K562 (cell line): ENCODE measurements around the gene GRPR. TPM values are rescaled to one million over a fixed set of nuclear protein-coding genes. Genes with fewer than 3 reads are reported as not detected.
A peak's percentile ranks its signal among the peaks of the same experiment; 100 is the strongest.

ENCODE experiments used
- ATF1 ChIP-seq, 2 experiments: fragments of 450-650 bp in 1 of 2; IDR thresholded peaks; 2 replicates each; pipeline ENCODE4 v1.6.1; 2016; ENCODE audit warnings: missing compliant biosample characterization in 1 of 2, missing genetic modification characterization in 1 of 2
- BRD4 ChIP-seq: fragments of 200-600 bp; sonication (generic); IDR thresholded peaks from 2 replicates; pipeline ENCODE4 v1.6.1; 2017; ENCODE audit warnings: inconsistent platforms
- CREM ChIP-seq: IDR thresholded peaks from 2 replicates; pipeline ENCODE4 v1.6.1; 2014; ENCODE audit warnings: antibody characterized with exemption, low read depth
- MEF2A ChIP-seq: IDR thresholded peaks from 2 replicates; pipeline ENCODE4 v1.6.1; 2011; ENCODE audit warnings: low read depth, mild to moderate bottlenecking, low read length, moderate library complexity; ENCODE audit not compliant: control insufficient read depth
- RAD21 ChIP-seq, 2 experiments: fragments of 250-450 bp in 1 of 2; fragments of 450-650 bp in 1 of 2; sonication (Bioruptor Pico) in 1 of 2; formaldehyde crosslinking in 1 of 2; IDR thresholded peaks in 1 of 2; conservative IDR thresholded peaks in 1 of 2; 2 replicates each; pipeline versions ENCODE4 v1.4.0 to v1.8.0; 2020 to 2022; ENCODE audit warnings: mild to moderate bottlenecking in 2 of 2, moderate library complexity in 1 of 2
- RCOR1 ChIP-seq, 2 experiments: IDR thresholded peaks; 2 replicates each; pipeline ENCODE4 v1.6.1; 2012; ENCODE audit warnings: low read depth in 2 of 2, low read length in 2 of 2, borderline replicate concordance in 1 of 2, improper control_type of control experiment in 1 of 2
- SMC3 ChIP-seq: conservative IDR thresholded peaks from 2 replicates; pipeline ENCODE4 v1.6.1; 2011; ENCODE audit warnings: low read depth, low read length, improper control_type of control experiment; ENCODE audit not compliant: insufficient read depth
- TCF3 ChIP-seq: sonication (generic); formaldehyde crosslinking; IDR thresholded peaks from 2 replicates; pipeline ENCODE4 v1.4.0; 2020; ENCODE audit warnings: mild to moderate bottlenecking, missing genetic modification reagents
- ZNF239 ChIP-seq: fragments of 250-450 bp; sonication (Bioruptor Pico); IDR thresholded peaks from 2 replicates; pipeline ENCODE4 v1.4.0; 2020; ENCODE audit warnings: mild to moderate bottlenecking
- polyA plus RNA-seq, 8 experiments: library from polyadenylated mRNA; depleted of rRNA in 4 of 8; stranded (reverse) in 5 of 8; unstranded in 3 of 8; fragments of >200 nt; fragmentation: Nextera tagmentation in 2 of 8; fragmentation: Illumina TruSeq in 1 of 8; extraction: Ambion mirVana in 2 of 8; extraction: Trizol in 1 of 8; gene quantifications; 2 replicates each; pipeline versions ENCODE4 v1.2.1 to v1.2.3, GENCODE V29; 2011 to 2014; ENCODE audit warnings: inconsistent platforms in 1 of 8, missing spikeins in 1 of 8
- total RNA-seq, 7 experiments: library from RNA; depleted of rRNA in 6 of 7; stranded (reverse); fragments of >200 nt in 6 of 7; fragmentation: Illumina TruSeq in 2 of 7; extraction: Trizol in 2 of 7; gene quantifications; 2 replicates each; pipeline versions ENCODE4 v1.2.1 to v1.2.3, GENCODE V29; 2011 to 2021; ENCODE audit warnings: low replicate concordance in 1 of 7
- TF ChIP-seq, protein P1 (sequence below), 2 experiments: fragments of 450-650 bp; formaldehyde crosslinking in 1 of 2; IDR thresholded peaks; 2 replicates each; pipeline versions ENCODE4 v1.4.0 to v1.6.1; 2014 to 2020; ENCODE audit warnings: mild to moderate bottlenecking in 2 of 2, borderline replicate concordance in 1 of 2, low read depth in 1 of 2
- TF ChIP-seq, protein P2 (sequence below): sonication (generic); formaldehyde crosslinking; IDR thresholded peaks from 2 replicates; pipeline ENCODE4 v1.8.0; 2023; ENCODE audit warnings: mild to moderate bottlenecking, missing genetic modification reagents

The GRPR gene
- total and polyA plus RNA-seq, 9 of the 15 experiments (the other 6 are each of a cell fraction or from before 2014, with no cell fraction given) = 0.06 to 0.11 TPM; not detected in 7

DNA sequence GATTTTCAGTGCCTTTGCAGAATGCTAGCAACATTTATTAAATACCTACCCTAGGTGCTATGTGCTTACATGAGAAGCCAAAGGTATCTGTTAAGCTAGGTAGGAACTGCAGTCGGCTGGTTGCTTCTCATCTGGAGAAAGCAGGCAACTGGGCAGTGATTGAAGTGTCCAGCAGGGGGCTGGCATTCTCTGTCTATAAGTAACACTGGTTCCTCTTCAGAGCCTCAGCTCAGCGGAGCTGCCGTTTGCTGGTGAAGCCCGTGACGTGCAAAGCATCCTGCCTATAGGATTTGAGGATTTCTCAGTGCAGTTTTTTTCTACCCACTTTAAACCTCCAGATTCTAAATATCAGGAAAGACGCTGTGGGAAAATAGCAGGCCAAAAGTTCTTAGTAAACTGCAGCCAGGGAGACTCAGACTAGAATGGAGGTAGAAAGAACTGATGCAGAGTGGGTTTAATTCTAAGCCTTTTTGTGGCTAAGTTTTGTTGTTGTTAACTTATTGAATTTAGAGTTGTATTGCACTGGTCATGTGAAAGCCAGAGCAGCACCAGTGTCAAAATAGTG lies at the start of gene GRPR (continued):
- TF ChIP-seq ZNF239 (CRISPR knock-in tag) (no peak), BRD4 (no peak), TCF3 (CRISPR knock-in tag) (no peak), RAD21 (CRISPR knock-in tag; conservative IDR thresholded peaks at IDR 0.05 in 1 of 2, IDR thresholded peaks at IDR 0.05 in 1 of 2) (peak; percentile 63 to 80), RCOR1 (IDR thresholded peaks at IDR 0.05; ENCODE audit: borderline replicate concordance in 1 of 2, low read depth in 2 of 2, low read length in 2 of 2) (0 out of 4 replicates have a peak, but pooled peaks of 1 of the 2 experiments have one; percentile 17), MEF2A (no peak), SMC3 (peak; percentile 44), ATF1 (CRISPR knock-in tag; IDR thresholded peaks at IDR 0.05) (no peak), ATF1 (tag; IDR thresholded peaks at IDR 0.05) (peak; percentile 57; the same call in 1 of the 2 replicates), CREM (0 out of 2 replicates have a peak, but pooled peaks have one; percentile 19)
- TF ChIP-seq, protein P1, sequence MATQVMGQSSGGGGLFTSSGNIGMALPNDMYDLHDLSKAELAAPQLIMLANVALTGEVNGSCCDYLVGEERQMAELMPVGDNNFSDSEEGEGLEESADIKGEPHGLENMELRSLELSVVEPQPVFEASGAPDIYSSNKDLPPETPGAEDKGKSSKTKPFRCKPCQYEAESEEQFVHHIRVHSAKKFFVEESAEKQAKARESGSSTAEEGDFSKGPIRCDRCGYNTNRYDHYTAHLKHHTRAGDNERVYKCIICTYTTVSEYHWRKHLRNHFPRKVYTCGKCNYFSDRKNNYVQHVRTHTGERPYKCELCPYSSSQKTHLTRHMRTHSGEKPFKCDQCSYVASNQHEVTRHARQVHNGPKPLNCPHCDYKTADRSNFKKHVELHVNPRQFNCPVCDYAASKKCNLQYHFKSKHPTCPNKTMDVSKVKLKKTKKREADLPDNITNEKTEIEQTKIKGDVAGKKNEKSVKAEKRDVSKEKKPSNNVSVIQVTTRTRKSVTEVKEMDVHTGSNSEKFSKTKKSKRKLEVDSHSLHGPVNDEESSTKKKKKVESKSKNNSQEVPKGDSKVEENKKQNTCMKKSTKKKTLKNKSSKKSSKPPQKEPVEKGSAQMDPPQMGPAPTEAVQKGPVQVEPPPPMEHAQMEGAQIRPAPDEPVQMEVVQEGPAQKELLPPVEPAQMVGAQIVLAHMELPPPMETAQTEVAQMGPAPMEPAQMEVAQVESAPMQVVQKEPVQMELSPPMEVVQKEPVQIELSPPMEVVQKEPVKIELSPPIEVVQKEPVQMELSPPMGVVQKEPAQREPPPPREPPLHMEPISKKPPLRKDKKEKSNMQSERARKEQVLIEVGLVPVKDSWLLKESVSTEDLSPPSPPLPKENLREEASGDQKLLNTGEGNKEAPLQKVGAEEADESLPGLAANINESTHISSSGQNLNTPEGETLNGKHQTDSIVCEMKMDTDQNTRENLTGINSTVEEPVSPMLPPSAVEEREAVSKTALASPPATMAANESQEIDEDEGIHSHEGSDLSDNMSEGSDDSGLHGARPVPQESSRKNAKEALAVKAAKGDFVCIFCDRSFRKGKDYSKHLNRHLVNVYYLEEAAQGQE (IDR thresholded peaks at IDR 0.05; ENCODE audit: borderline replicate concordance) = peak; percentile 65; the same call in 1 of the 2 replicates
- TF ChIP-seq, protein P1 (CRISPR knock-in tag; IDR thresholded peaks at IDR 0.05; ENCODE audit: low read depth) = no peak
- TF ChIP-seq, protein P2, sequence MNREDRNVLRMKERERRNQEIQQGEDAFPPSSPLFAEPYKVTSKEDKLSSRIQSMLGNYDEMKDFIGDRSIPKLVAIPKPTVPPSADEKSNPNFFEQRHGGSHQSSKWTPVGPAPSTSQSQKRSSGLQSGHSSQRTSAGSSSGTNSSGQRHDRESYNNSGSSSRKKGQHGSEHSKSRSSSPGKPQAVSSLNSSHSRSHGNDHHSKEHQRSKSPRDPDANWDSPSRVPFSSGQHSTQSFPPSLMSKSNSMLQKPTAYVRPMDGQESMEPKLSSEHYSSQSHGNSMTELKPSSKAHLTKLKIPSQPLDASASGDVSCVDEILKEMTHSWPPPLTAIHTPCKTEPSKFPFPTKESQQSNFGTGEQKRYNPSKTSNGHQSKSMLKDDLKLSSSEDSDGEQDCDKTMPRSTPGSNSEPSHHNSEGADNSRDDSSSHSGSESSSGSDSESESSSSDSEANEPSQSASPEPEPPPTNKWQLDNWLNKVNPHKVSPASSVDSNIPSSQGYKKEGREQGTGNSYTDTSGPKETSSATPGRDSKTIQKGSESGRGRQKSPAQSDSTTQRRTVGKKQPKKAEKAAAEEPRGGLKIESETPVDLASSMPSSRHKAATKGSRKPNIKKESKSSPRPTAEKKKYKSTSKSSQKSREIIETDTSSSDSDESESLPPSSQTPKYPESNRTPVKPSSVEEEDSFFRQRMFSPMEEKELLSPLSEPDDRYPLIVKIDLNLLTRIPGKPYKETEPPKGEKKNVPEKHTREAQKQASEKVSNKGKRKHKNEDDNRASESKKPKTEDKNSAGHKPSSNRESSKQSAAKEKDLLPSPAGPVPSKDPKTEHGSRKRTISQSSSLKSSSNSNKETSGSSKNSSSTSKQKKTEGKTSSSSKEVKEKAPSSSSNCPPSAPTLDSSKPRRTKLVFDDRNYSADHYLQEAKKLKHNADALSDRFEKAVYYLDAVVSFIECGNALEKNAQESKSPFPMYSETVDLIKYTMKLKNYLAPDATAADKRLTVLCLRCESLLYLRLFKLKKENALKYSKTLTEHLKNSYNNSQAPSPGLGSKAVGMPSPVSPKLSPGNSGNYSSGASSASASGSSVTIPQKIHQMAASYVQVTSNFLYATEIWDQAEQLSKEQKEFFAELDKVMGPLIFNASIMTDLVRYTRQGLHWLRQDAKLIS (CRISPR knock-in tag) = no peak
